DMS114 treated with DMSO at 0.1 percent for 48 hours (cell line): ENCODE data around the gene FAM124B.

Source experiments
- DNase-seq: peaks from one replicate; lab custom pipeline; 2025; ENCODE audit not compliant: unreplicated experiment; lab: John Stamatoyannopoulos, UW

FAM124B gene

GRCh38 chr2:224347176-224348051, 54.5 kb downstream of the FAM124B start:
- no peak for DNase-seq

GRCh38 chr2:224345492-224345891, 56.4 kb downstream of the FAM124B start:
- DNase-seq = no peak

- no peak for DNase-seq
Measured at GRCh38 chr2:224343226-224343625, 58.7 kb downstream of the FAM124B start.

- DNase-seq = no peak
Measured at GRCh38 chr2:224335991-224336390, 65.9 kb downstream of the FAM124B start.

GRCh38 chr2:224334726-224335125, 67.2 kb downstream of the FAM124B start:
- DNase-seq = no peak

GRCh38 chr2:224333726-224334482, 68.0 kb downstream of the FAM124B start:
- no peak for DNase-seq

GRCh38 chr2:224331698-224332097, 70.2 kb downstream of the FAM124B start:
- no peak for DNase-seq

GRCh38 chr2:224328798-224329197, 73.1 kb downstream of the FAM124B start:
- DNase-seq = no peak
